MCF 10A (cell line): Measurements from ENCODE around the gene PGLYRP1. TPM values are rescaled to one million over a fixed set of nuclear protein-coding genes. Genes with fewer than 3 reads are reported as not detected.
A peak's percentile ranks its signal among the peaks of the same experiment; 100 is the strongest.

Source experiments
- Bru-seq: library from RNA; stranded (reverse); fragments of 400-500 nt; gene quantifications from one replicate; lab custom pipeline; 2021; lab: Mats Ljungman, UMichigan
- BruChase-seq, 2 experiments: library from RNA; stranded (reverse); fragments of 400-500 nt; gene quantifications; one replicate each; lab custom pipeline; 2021; lab: Mats Ljungman, UMichigan
- BruUV-seq: library from RNA; stranded (reverse); fragments of 400-500 nt; replicated peaks from 2 replicates; lab custom pipeline; 2021; lab: Mats Ljungman, UMichigan
- CTCF ChIA-PET: fragments of 300-600 bp; sonication (Branson Sonifier 250); formaldehyde crosslinking; extraction: SDS; loops from one replicate; lab custom pipeline; 2021; ENCODE audit warnings: antibody characterized with exemption, inconsistent platforms; lab: Yijun Ruan, JAX
- POLR2A ChIA-PET: fragments of 300-600, 350-650 bp; sonication (Branson Sonifier 250); formaldehyde crosslinking; extraction: SDS; loops from one replicate; lab custom pipeline; 2020; ENCODE audit warnings: antibody characterized with exemption, inconsistent platforms; lab: Yijun Ruan, JAX
- DNase-seq: peaks from one replicate; pipeline ENCODE4 v3.0.0-alpha.2; 2018; ENCODE audit not compliant: unreplicated experiment
- H3K27ac Mint-ChIP-seq: one replicate; pipeline ENCODE4 v1.8.0; 2022; ENCODE audit warnings: mild to moderate bottlenecking, low read depth, mixed read lengths; ENCODE audit not compliant: unreplicated experiment
- H3K27me3 Mint-ChIP-seq: one replicate; pipeline ENCODE4 v1.8.0; 2022; ENCODE audit warnings: mixed read lengths; ENCODE audit not compliant: insufficient read depth, unreplicated experiment
- H3K36me3 Mint-ChIP-seq: one replicate; pipeline ENCODE4 v1.8.0; 2022; ENCODE audit warnings: mild to moderate bottlenecking, moderate library complexity, mixed read lengths; ENCODE audit not compliant: insufficient read depth, unreplicated experiment
- H3K4me1 Mint-ChIP-seq: one replicate; pipeline ENCODE4 v1.8.0; 2022; ENCODE audit warnings: mixed read lengths; ENCODE audit not compliant: insufficient read depth, unreplicated experiment
- H3K4me3 Mint-ChIP-seq: one replicate; pipeline ENCODE4 v1.8.0; 2022; ENCODE audit warnings: mild to moderate bottlenecking, moderate library complexity, mixed read lengths; ENCODE audit not compliant: unreplicated experiment
- H3K9me3 Mint-ChIP-seq: one replicate; pipeline ENCODE4 v1.8.0; 2022; ENCODE audit warnings: mixed read lengths; ENCODE audit not compliant: unreplicated experiment
- CTCF ChIP-seq: fragments of 200-600 bp; IDR thresholded peaks from one replicate; pipeline ENCODE4 v1.8.0; 2022; ENCODE audit warnings: antibody characterized with exemption, mild to moderate bottlenecking; ENCODE audit not compliant: unreplicated experiment
- intact Hi-C: fragments of 100-400 bp; cut with micrococcal nuclease; formaldehyde crosslinking; loops from 2 replicates; pipeline ENCODE4 v1.14.1; 2022
- long read RNA-seq: library from polyadenylated mRNA; stranded (forward); transcript quantifications from one replicate; pipeline ENCODE4 v2.0.0, GENCODE V29; 2022
- total RNA-seq: library from RNA; stranded (reverse); gene quantifications from 2 replicates; pipeline ENCODE4 v1.2.3, GENCODE V29; 2022

The PGLYRP1 gene, protein sequence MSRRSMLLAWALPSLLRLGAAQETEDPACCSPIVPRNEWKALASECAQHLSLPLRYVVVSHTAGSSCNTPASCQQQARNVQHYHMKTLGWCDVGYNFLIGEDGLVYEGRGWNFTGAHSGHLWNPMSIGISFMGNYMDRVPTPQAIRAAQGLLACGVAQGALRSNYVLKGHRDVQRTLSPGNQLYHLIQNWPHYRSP
- total RNA-seq = not detected in 2 replicates
- Bru-seq, nascent RNA = not detected
- not detected for BruChase-seq, experiment 1, labeled RNA remaining after a 6-hour chase
- not detected for BruChase-seq, experiment 2, labeled RNA remaining after a 2-hour chase
- long read RNA-seq = 0 reads

GRCh38 chr19:46022431-46023310 lies at the start of gene PGLYRP1:
PGLYRP1 (minus strand) TSS chr19:46023053; CDS start chr19:46023021, 32 bp downstream.
- H3K36me3 Mint-ChIP-seq = peaks cover 20% of the 10 kb centered on the region
- no TSS peak for BruUV-seq
- no peaks in the 10 kb centered on the region for H3K9me3 Mint-ChIP-seq
- TF ChIP-seq CTCF = no peak
- no peak for DNase-seq
- no peak within 1 kb of the TSS for H3K27ac Mint-ChIP-seq
- H3K4me1 Mint-ChIP-seq = peaks cover 11% of the 10 kb centered on the region
- ChIA-PET POLR2A (interaction anchor here (0.6 kb wide), 1 partner anchor 9 kb away, joined by 4 read pairs; no protein-coding TSS in a partner anchor), CTCF (interaction anchor here (0.9 to 11.3 kb wide), 2 partner anchors 14 to 55 kb away, joined by 3 to 216 read pairs; no protein-coding TSS in a partner anchor)
- no peak within 1 kb of the TSS for H3K4me3 Mint-ChIP-seq
- intact Hi-C loops = no loop called here
- H3K27me3 Mint-ChIP-seq = no peaks in the 10 kb centered on the region

GRCh38 chr19:46069806-46070341 lies 47.0 kb upstream of the PGLYRP1 start:
- Mint-ChIP-seq H3K4me1 (peaks cover 63% of the 10 kb centered on the region), H3K4me3 (no peak overlapping the region), H3K36me3 (peaks cover 4% of the 10 kb centered on the region), H3K27me3 (no peaks in the 10 kb centered on the region), H3K9me3 (no peaks in the 10 kb centered on the region), H3K27ac (peak overlapping the region; percentile 77)
- intact Hi-C loops = loop anchor here (1.0 to 5.0 kb wide), 3 partner anchors 29 to 302 kb away; partner anchors contain the start of genes IGFL4 and RSPH6A
- ChIA-PET POLR2A (interaction anchor here (0.6 to 1.8 kb wide), 17 partner anchors 9 to 516 kb away, joined by 3 to 17 read pairs (median 4); partner anchors contain the start of genes IGFL4 and SIX5), CTCF (interaction anchor here (0.6 to 2.0 kb wide), 6 partner anchors 12 to 120 kb away, joined by 3 to 8 read pairs (median 4); no protein-coding TSS in a partner anchor)
- no TSS peak for BruUV-seq
- peak; percentile 93 for DNase-seq
- no peak for TF ChIP-seq CTCF

DNA sequence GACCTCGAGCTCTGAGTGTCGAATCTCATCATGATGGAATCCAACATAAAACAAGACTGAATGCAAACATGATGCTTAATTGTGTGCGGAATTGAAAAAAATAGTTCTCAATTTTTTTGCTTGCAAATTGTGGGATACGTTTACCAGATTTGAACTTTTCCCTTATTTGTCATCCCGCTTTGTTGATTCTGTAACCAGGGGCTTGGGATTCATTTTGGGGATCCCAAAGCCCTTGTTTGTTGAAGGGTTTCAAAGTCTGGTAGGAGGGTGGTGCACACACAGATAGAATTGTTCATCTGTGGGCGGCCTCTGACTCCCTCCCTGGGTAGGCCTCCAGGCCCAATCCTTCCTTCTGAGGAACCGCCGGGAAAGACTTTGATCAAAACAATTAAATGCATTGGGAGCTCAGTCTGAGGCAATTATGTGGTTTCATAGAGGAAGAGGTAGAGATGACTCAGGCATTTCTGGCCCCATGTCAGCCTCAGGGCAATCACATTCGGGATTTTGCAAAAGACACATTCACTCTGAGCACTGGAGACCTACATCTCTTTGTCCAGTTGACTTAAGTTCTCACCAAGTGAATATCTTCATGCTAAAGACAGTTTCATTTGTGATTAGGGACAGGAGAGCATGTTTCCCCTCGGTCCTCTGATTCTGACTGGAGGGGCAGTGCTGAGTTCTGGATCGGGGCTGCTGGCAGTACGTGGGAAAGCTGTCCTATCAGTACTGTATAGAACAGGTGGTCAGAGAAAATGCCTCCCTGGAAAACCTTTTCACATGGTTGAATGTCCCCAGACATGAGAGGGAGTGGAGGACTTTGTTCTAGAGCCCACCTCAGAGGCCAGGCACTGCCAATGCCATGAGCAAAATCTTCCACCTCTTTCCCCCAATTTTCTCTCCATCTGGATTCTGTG lies 45.7 kb upstream of the PGLYRP1 start:
- peaks cover 4% of the 10 kb centered on the region for H3K36me3 Mint-ChIP-seq
- TF ChIP-seq CTCF = no peak

More for the DNA sequence above, 45.7 kb upstream of the PGLYRP1 start:
- intact Hi-C loops = loop anchor here (5.0 kb wide), 2 partner anchors 251 to 304 kb away; partner anchors contain the start of gene RSPH6A
- no peaks in the 10 kb centered on the region for H3K9me3 Mint-ChIP-seq
- H3K27me3 Mint-ChIP-seq = no peaks in the 10 kb centered on the region
- no TSS peak for BruUV-seq
- POLR2A ChIA-PET = interaction anchor here (0.6 to 2.6 kb wide), 14 partner anchors 11 to 383 kb away, joined by 3 to 10 read pairs (median 3); partner anchors contain the start of genes IGFL4 and MYPOP
- H3K4me3 Mint-ChIP-seq = peak overlapping the region; percentile 41
- H3K27ac Mint-ChIP-seq = peak overlapping the region; percentile 77
- H3K4me1 Mint-ChIP-seq = peaks cover 62% of the 10 kb centered on the region
- peak; percentile 99 for DNase-seq
- CTCF ChIA-PET = interaction anchor here (0.6 to 1.3 kb wide), 3 partner anchors 9 to 529 kb away, joined by 3 to 4 read pairs (median 4); no protein-coding TSS in a partner anchor
